K562 (cell line): ENCODE data around the gene SORCS1.

Experiments
- E2F4 ChIP-seq: sonication (generic); formaldehyde crosslinking; IDR thresholded peaks from 2 replicates; pipeline ENCODE4 v1.8.0; 2022; ENCODE audit warnings: mild to moderate bottlenecking, low read depth, missing genetic modification reagents
- MAFK ChIP-seq: IDR thresholded peaks from 2 replicates; pipeline ENCODE4 v1.6.1; 2011; ENCODE audit warnings: low read length, improper control_type of control experiment
- NCOA4 ChIP-seq: fragments of 450-650 bp; IDR thresholded peaks from 2 replicates; pipeline ENCODE4 v1.6.1; 2018; ENCODE audit warnings: mild to moderate bottlenecking; ENCODE audit not compliant: partially characterized antibody
- PTTG1 ChIP-seq: fragments of 450-650 bp; IDR thresholded peaks from 2 replicates; pipeline ENCODE4 v1.6.1; 2016; ENCODE audit warnings: low read depth, mild to moderate bottlenecking, missing genetic modification characterization, missing compliant biosample characterization
- TF ChIP-seq, protein P1 (sequence below), 3 experiments: IDR thresholded peaks in 2 of 3; conservative IDR thresholded peaks in 1 of 3; 2 replicates each; pipeline ENCODE4 v1.5.1; 2011 to 2012; ENCODE audit warnings: low read length in 3 of 3, mild to moderate bottlenecking in 3 of 3, control low read depth in 2 of 3, improper control_type of control experiment in 1 of 3, inconsistent platforms in 1 of 3, low read depth in 1 of 3, mixed read lengths in 1 of 3, moderate library complexity in 1 of 3; ENCODE audit not compliant: insufficient read depth in 2 of 3

DNA sequence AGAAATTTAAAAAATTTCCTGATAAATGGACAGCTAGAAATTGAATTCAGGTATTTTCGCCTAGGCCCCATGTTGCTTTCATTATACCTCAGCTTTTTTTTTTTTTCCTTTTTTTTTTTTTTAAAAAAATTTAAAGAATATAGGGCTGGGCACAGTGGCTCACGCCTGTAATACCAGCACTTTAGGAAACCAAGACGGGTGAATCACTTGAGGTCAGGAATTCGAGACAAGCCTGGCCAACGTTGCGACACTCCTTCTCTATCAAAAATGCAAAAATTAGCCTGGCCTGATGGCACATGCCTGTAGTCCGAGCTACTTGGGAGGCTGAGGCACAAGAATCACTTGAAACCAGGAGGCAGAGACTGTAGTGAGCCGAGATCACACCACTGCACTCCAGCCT lies 334.0 kb downstream of the SORCS1 start:
- TF ChIP-seq E2F4 (CRISPR knock-in tag) (no peak), PTTG1 (tag) (no peak), MAFK (no peak), NCOA4 (no peak)
- TF ChIP-seq, protein P1, sequence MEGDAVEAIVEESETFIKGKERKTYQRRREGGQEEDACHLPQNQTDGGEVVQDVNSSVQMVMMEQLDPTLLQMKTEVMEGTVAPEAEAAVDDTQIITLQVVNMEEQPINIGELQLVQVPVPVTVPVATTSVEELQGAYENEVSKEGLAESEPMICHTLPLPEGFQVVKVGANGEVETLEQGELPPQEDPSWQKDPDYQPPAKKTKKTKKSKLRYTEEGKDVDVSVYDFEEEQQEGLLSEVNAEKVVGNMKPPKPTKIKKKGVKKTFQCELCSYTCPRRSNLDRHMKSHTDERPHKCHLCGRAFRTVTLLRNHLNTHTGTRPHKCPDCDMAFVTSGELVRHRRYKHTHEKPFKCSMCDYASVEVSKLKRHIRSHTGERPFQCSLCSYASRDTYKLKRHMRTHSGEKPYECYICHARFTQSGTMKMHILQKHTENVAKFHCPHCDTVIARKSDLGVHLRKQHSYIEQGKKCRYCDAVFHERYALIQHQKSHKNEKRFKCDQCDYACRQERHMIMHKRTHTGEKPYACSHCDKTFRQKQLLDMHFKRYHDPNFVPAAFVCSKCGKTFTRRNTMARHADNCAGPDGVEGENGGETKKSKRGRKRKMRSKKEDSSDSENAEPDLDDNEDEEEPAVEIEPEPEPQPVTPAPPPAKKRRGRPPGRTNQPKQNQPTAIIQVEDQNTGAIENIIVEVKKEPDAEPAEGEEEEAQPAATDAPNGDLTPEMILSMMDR (IDR thresholded peaks at IDR 0.05 in 2 of 3, conservative IDR thresholded peaks at IDR 0.05 in 1 of 3; ENCODE audit: insufficient read depth in 2 of 3, low read depth in 1 of 3, low read length in 3 of 3): no peak
